T-cell (primary cell): ENCODE data around the gene SLC37A1. TPM values are rescaled to one million over a fixed set of nuclear protein-coding genes. Genes with fewer than 3 reads are reported as not detected.

Source experiments
- ATAC-seq, 4 experiments: fragments of 200-7000 bp in 3 of 4; fragments of 150-1000 bp in 1 of 4; cut with Tn5 transposase; replicated peaks in 1 of 4; 1 replicate in 3 of 4; 2 replicates in 1 of 4; pipeline ENCODE4 v1.10.0; 2021; ENCODE audit warnings: moderate library complexity in 3 of 4, mild to moderate bottlenecking in 2 of 4, moderate number of reproducible peaks in 1 of 4
- CTCF ChIA-PET, 2 donors: fragments of 300-600 bp; sonication (Branson Sonifier 250); formaldehyde crosslinking; loops; one replicate each; lab custom pipeline; 2022; ENCODE audit warnings: antibody characterized with exemption in 2 of 2; lab: Charles Lee
- POLR2A ChIA-PET, 2 donors: fragments of 300-600 bp; sonication (Branson Sonifier 250); formaldehyde crosslinking; loops; one replicate each; lab custom pipeline; 2022; ENCODE audit warnings: antibody characterized with exemption in 2 of 2; lab: Charles Lee
- DNase-seq, 35 experiments: peaks; one replicate each; pipeline versions ENCODE4 v3.0.0 to v3.0.0-alpha.2; 2013 to 2023
- H3K27ac ChIP-seq: one replicate; pipeline ENCODE4 v1.5.1; 2013; ENCODE audit warnings: low read length
- H3K27me3 ChIP-seq, 2 experiments: replicated peaks in 1 of 2; 1 replicate in 1 of 2; 2 replicates in 1 of 2; pipeline versions ENCODE4 v1.6.1 to v1.7.0; 2013; ENCODE audit warnings: low read length in 1 of 2, mixed read lengths in 1 of 2; ENCODE audit not compliant: control insufficient read depth in 2 of 2, insufficient read depth in 2 of 2; ENCODE audit errors: extremely low read depth in 1 of 2
- H3K36me3 ChIP-seq, 2 donors: 1 replicate in 1 of 2; 2 replicates in 1 of 2; pipeline versions ENCODE4 v1.6.1 to v1.7.0; 2013; ENCODE audit warnings: low read length in 1 of 2; ENCODE audit not compliant: control insufficient read depth in 2 of 2, insufficient read depth in 1 of 2; ENCODE audit errors: extremely low read depth in 1 of 2
- H3K4me1 ChIP-seq, 2 experiments: 1 replicate in 1 of 2; 2 replicates in 1 of 2; pipeline versions ENCODE4 v1.6.1 to v1.7.0; 2013; ENCODE audit warnings: low read length in 2 of 2, mixed read lengths in 1 of 2; ENCODE audit not compliant: insufficient read depth in 2 of 2, control insufficient read depth in 1 of 2; ENCODE audit errors: extremely low read depth in 1 of 2
- H3K4me3 ChIP-seq, 2 donors: 1 replicate in 1 of 2; 2 replicates in 1 of 2; pipeline versions ENCODE4 v1.5.1 to v1.7.0; 2013; ENCODE audit warnings: mild to moderate bottlenecking in 2 of 2, low read length in 1 of 2, moderate library complexity in 1 of 2; ENCODE audit not compliant: control insufficient read depth in 1 of 2; ENCODE audit errors: extremely low read depth in 1 of 2
- H3K9me3 ChIP-seq: 2 replicates; pipeline ENCODE4 v1.7.0; 2013
- H3K27ac Mint-ChIP-seq, 2 donors: one replicate each; pipeline ENCODE4 v1.8.0; 2020 to 2021; ENCODE audit warnings: mild to moderate bottlenecking in 2 of 2, mixed read lengths in 2 of 2
- H3K27me3 Mint-ChIP-seq, 2 donors: one replicate each; pipeline ENCODE4 v1.8.0; 2021 to 2022; ENCODE audit warnings: mixed read lengths in 2 of 2
- H3K36me3 Mint-ChIP-seq: one replicate; pipeline ENCODE4 v1.8.0; 2021; ENCODE audit warnings: mixed read lengths
- H3K4me1 Mint-ChIP-seq, 3 donors: one replicate each; pipeline ENCODE4 v1.8.0; 2020 to 2022; ENCODE audit warnings: mixed read lengths in 3 of 3, mild to moderate bottlenecking in 1 of 3
- H3K4me3 Mint-ChIP-seq, 3 donors: one replicate each; pipeline ENCODE4 v1.8.0; 2020 to 2022; ENCODE audit warnings: mild to moderate bottlenecking in 3 of 3, mixed read lengths in 3 of 3, moderate library complexity in 3 of 3
- H3K9me3 Mint-ChIP-seq, 3 donors: one replicate each; pipeline ENCODE4 v1.8.0; 2020 to 2022; ENCODE audit warnings: mixed read lengths in 3 of 3
- WGBS: methylation state at CpG from one replicate; pipeline ENCODE4 v1.1.5; 2013; ENCODE audit warnings: missing lambda C conversion rate; ENCODE audit not compliant: insufficient coverage; 5-methylcytosine and 5-hydroxymethylcytosine counted together
- total RNA-seq, 35 experiments: library from RNA in 6 of 35; stranded (reverse) in 6 of 35; fragments of 120-200 nt in 1 of 35; gene quantifications; one replicate each; pipeline versions ENCODE4 v1.2.1 to v1.2.4 and lab custom pipeline; 2013 to 2026

Gene SLC37A1
- total RNA-seq, 5 donors from 2014 or later (not counting 1 experiment from before 2014, with no cell fraction given): 18.7 to 26.3 (median 22.6) TPM

GRCh38 chr21:42581336-42581992 is 67.8 kb downstream of the SLC37A1 start:
- POLR2A ChIA-PET: no interaction called here
- H3K27me3 Mint-ChIP-seq: no peaks in the 10 kb centered on the region
- no peak overlapping the region for H3K27ac ChIP-seq
- H3K36me3 Mint-ChIP-seq: peaks cover 17% of the 10 kb centered on the region
- H3K4me3 ChIP-seq: no peak overlapping the region
- ATAC-seq (no peak), DNase-seq (peak in 1 of 35 experiments; percentile 2)
- no peaks in the 10 kb centered on the region for H3K36me3 ChIP-seq
- 89% methylated on average over 10 of the region's 13 CpGs for WGBS
- no peaks in the 10 kb centered on the region for H3K4me1 Mint-ChIP-seq
- H3K27ac Mint-ChIP-seq: no peak overlapping the region
- H3K9me3 Mint-ChIP-seq: peaks cover 4 to 5% (median 5%) of the 10 kb centered on the region in 3 donors
- no peaks in the 10 kb centered on the region for H3K27me3 ChIP-seq
- H3K9me3 ChIP-seq: peaks cover 2% of the 10 kb centered on the region
- CTCF ChIA-PET: no interaction called here
- H3K4me1 ChIP-seq: no peaks in the 10 kb centered on the region
- H3K4me3 Mint-ChIP-seq: no peak overlapping the region

GRCh38 chr21:42581993-42582786 is 68.5 kb downstream of the SLC37A1 start:
- no peak for ATAC-seq
- CTCF ChIA-PET: no interaction called here
- Histone ChIP-seq H3K36me3 (no peaks in the 10 kb centered on the region), H3K27me3 (no peaks in the 10 kb centered on the region), H3K4me1 (no peaks in the 10 kb centered on the region), H3K9me3 (no peaks in the 10 kb centered on the region), H3K27ac (no peak overlapping the region), H3K4me3 (no peak overlapping the region)
- H3K27ac Mint-ChIP-seq: no peak overlapping the region
- POLR2A ChIA-PET: interaction anchor here in 1 of 2 donors (0.6 kb wide), 1 partner anchor 816 kb away, joined by 3 read pairs; no protein-coding TSS in a partner anchor
- no peaks in the 10 kb centered on the region for H3K9me3 Mint-ChIP-seq
- peak in 1 of 35 experiments; percentile 10 for DNase-seq
- H3K27me3 Mint-ChIP-seq: no peaks in the 10 kb centered on the region
- no peaks in the 10 kb centered on the region for H3K4me1 Mint-ChIP-seq
- H3K4me3 Mint-ChIP-seq: no peak overlapping the region
- H3K36me3 Mint-ChIP-seq: peaks cover 12% of the 10 kb centered on the region
- 91% methylated on average over 10 of the region's 17 CpGs for WGBS

- Histone ChIP-seq H3K4me1 (no peaks in the 10 kb centered on the region), H3K27me3 (no peaks in the 10 kb centered on the region), H3K9me3 (no peaks in the 10 kb centered on the region), H3K27ac (no peak overlapping the region), H3K36me3 (no peaks in the 10 kb centered on the region), H3K4me3 (no peak overlapping the region)
- Mint-ChIP-seq H3K4me3 (no peak overlapping the region), H3K27ac (no peak overlapping the region), H3K4me1 (no peaks in the 10 kb centered on the region), H3K9me3 (no peaks in the 10 kb centered on the region), H3K27me3 (no peaks in the 10 kb centered on the region), H3K36me3 (peaks cover 5% of the 10 kb centered on the region)
- WGBS: 84% methylated on average over 13 of the region's 22 CpGs
- POLR2A ChIA-PET: interaction anchor here in 1 of 2 donors (0.6 kb wide), 2 partner anchors 30 to 817 kb away, joined by 3 to 4 read pairs; no protein-coding TSS in a partner anchor
- ATAC-seq (no peak), DNase-seq (peak in 1 of 35 experiments; percentile 3)
- CTCF ChIA-PET: no interaction called here
These were observed 69.3 kb downstream of the SLC37A1 start for GRCh38 chr21:42582787-42583476.

GRCh38 chr21:42583477-42584295 is 70.0 kb downstream of the SLC37A1 start:
- Histone ChIP-seq H3K9me3 (no peaks in the 10 kb centered on the region), H3K4me1 (no peaks in the 10 kb centered on the region), H3K27ac (no peak overlapping the region), H3K4me3 (no peak overlapping the region), H3K36me3 (no peaks in the 10 kb centered on the region), H3K27me3 (no peaks in the 10 kb centered on the region)
- no peaks in the 10 kb centered on the region for H3K9me3 Mint-ChIP-seq
- WGBS: 81% methylated on average over 15 of the region's 20 CpGs
- POLR2A ChIA-PET: interaction anchor here in 1 of 2 donors (0.6 kb wide), 1 partner anchor 29 kb away, joined by 4 read pairs; no protein-coding TSS in a partner anchor
- CTCF ChIA-PET: no interaction called here
- H3K4me3 Mint-ChIP-seq: no peak overlapping the region
- no peaks in the 10 kb centered on the region for H3K36me3 Mint-ChIP-seq
- DNase-seq: peak in 1 of 35 experiments; percentile 12
- ATAC-seq: no peak
- no peaks in the 10 kb centered on the region for H3K27me3 Mint-ChIP-seq
- H3K4me1 Mint-ChIP-seq: no peaks in the 10 kb centered on the region
- H3K27ac Mint-ChIP-seq: no peak overlapping the region

- CTCF ChIA-PET: no interaction called here
- H3K4me3 ChIP-seq: no peak overlapping the region
- H3K4me3 Mint-ChIP-seq: no peak overlapping the region
- H3K36me3 Mint-ChIP-seq: no peaks in the 10 kb centered on the region
- H3K27ac ChIP-seq: no peak overlapping the region
- no peaks in the 10 kb centered on the region for H3K27me3 ChIP-seq
- H3K27ac Mint-ChIP-seq: no peak overlapping the region
- no peaks in the 10 kb centered on the region for H3K27me3 Mint-ChIP-seq
- WGBS: 96% methylated on average over 9 of the region's 11 CpGs
- no peaks in the 10 kb centered on the region for H3K4me1 ChIP-seq
- DNase-seq: peak in 1 of 35 experiments; percentile 18
- H3K4me1 Mint-ChIP-seq: no peaks in the 10 kb centered on the region
- no peaks in the 10 kb centered on the region for H3K36me3 ChIP-seq
- POLR2A ChIA-PET: no interaction called here
- H3K9me3 Mint-ChIP-seq: no peaks in the 10 kb centered on the region
- no peak for ATAC-seq
- H3K9me3 ChIP-seq: no peaks in the 10 kb centered on the region
These were observed 70.6 kb downstream of the SLC37A1 start for GRCh38 chr21:42584296-42584641.
